Ovary (tissue), 9 donors: Measurements from ENCODE around the gene DCAF10. TPM values are rescaled to one million over a fixed set of nuclear protein-coding genes. Genes with fewer than 3 reads are reported as not detected.
"Not testable (repeated sequence)": the region's sequence is repeated elsewhere in the genome, so short reads cannot be mapped to it uniquely, and the experiment has no call there.

ENCODE experiments used
- DNase-seq, 5 donors: peaks; one replicate each; pipeline ENCODE4 v3.0.0-alpha.2; 2019 to 2020
- H3K27ac ChIP-seq, 2 donors: fragments of 200-600 bp; one replicate each; pipeline versions ENCODE4 v1.5.1 to v1.8.0; 2019 to 2022
- H3K27me3 ChIP-seq: fragments of 200-600 bp; one replicate; pipeline ENCODE4 v1.8.0; 2022
- H3K36me3 ChIP-seq: fragments of 200-600 bp; sonication (generic); one replicate; pipeline ENCODE4 v1.5.1; 2019
- H3K4me1 ChIP-seq: one replicate; pipeline ENCODE4 v1.8.1; 2013; ENCODE audit warnings: mild to moderate bottlenecking, moderate library complexity; ENCODE audit not compliant: insufficient read depth
- H3K4me3 ChIP-seq: fragments of 200-600 bp; sonication (generic); one replicate; pipeline ENCODE4 v1.5.1; 2017
- H3K9me3 ChIP-seq, 2 donors: fragments of 200-600 bp in 1 of 2; sonication (generic) in 1 of 2; one replicate each; pipeline versions ENCODE4 v1.5.1 to v1.8.1; 2013 to 2019; ENCODE audit warnings: mild to moderate bottlenecking in 1 of 2, moderate library complexity in 1 of 2
- EP300 ChIP-seq: sonication (generic); formaldehyde crosslinking; IDR thresholded peaks from one replicate; pipeline ENCODE4 v1.6.1; 2017; ENCODE audit warnings: antibody characterized with exemption
- POLR2A ChIP-seq: fragments of 450-650 bp; IDR thresholded peaks from one replicate; pipeline ENCODE4 v1.6.1; 2017; ENCODE audit warnings: antibody characterized with exemption, mild to moderate bottlenecking, moderate library complexity
- WGBS, 3 donors: extraction: QIAGEN DNeasy Blood & Tissue Kit in 1 of 3; methylation state at CpG; one replicate each; pipeline versions ENCODE4 v1.1.5 to v1.1.7; 2013 to 2017; 5-methylcytosine and 5-hydroxymethylcytosine counted together
- intact Hi-C, 4 donors: fragments of 100-400 bp; cut with DNase I; formaldehyde crosslinking; loops; one replicate each; pipeline versions ENCODE4 v1.11.0 to v1.15.1; 2022 to 2023
- polyA plus RNA-seq, 2 donors: library from polyadenylated mRNA; stranded (reverse); fragments of 200-250 nt in 1 of 2; fragments of 350-450 nt in 1 of 2; fragmentation: Illumina TruSeq in 1 of 2; extraction: RNeasy Lipid Tissue Mini Kit (QIAGEN cat#74804) in 1 of 2; gene quantifications; one replicate each; pipeline ENCODE4 v1.2.3, GENCODE V29; 2013 to 2014
- total RNA-seq, 7 donors: library from RNA; depleted of rRNA in 2 of 7; stranded (reverse); fragments of >200 nt in 2 of 7; fragmentation: NEBNext Ultra II Directional in 3 of 7; extraction: Animal tissue kit (Norgen Biotek cat#: 25700) in 3 of 7; gene quantifications; one replicate each; pipeline versions ENCODE4 v1.1.0 to v1.2.4, GENCODE V29; 2016 to 2023
- TF ChIP-seq, protein P1 (sequence below), 3 donors: fragments of 450-650 bp in 2 of 3; fragments of 200-600 bp in 1 of 3; IDR thresholded peaks; one replicate each; pipeline versions ENCODE4 v1.5.1 to v1.8.0; 2016 to 2022; ENCODE audit warnings: antibody characterized with exemption in 3 of 3, mild to moderate bottlenecking in 1 of 3
- donor health status: DM: no; HTN: no; CAD: no; lungs with moderate emphysema.
- donor health status: DM: no; HTN: no; CAD: no.
- donor health status: Bipolar disorder and iron deficiency.
- donor health status: DM: yes; HTN: yes; CAD: no.
- donor health status: DM: no; HTN: no; CAD: no.
- donor health status: DM: yes; HTN: yes; CAD: no.

Gene DCAF10
- total and polyA plus RNA-seq, 9 donors: 9.0 to 39.8 (median 25.9) TPM

DNA sequence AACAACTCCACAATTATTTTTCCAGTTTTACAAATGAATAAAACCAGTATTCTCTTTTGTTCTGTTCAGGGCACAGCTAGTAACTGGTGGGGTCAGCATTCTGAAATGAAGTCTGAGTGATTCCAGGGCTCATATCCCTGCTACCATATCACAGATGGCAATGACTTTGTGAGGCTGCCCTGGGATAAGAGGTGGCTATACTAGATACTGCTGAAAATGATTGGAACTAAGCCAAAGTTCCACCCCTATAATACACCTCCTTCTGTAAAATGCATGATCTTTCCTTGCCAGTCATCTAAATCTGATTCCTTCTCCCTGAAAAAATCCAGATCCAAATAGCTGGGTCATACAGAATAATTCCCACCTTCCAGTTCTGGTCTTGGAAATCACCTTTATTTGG lies 88.9 kb downstream of the DCAF10 start:
- DNase-seq: no peak
- Histone ChIP-seq H3K4me1 (peaks cover 2% of the 10 kb centered on the region), H3K4me3 (no peak overlapping the region), H3K27ac (no peak overlapping the region), H3K9me3 (no peaks in the 10 kb centered on the region), H3K27me3 (no peaks in the 10 kb centered on the region), H3K36me3 (no peaks in the 10 kb centered on the region)
- intact Hi-C loops: no loop called here
- no peak for TF ChIP-seq POLR2A
- TF ChIP-seq, protein P1, sequence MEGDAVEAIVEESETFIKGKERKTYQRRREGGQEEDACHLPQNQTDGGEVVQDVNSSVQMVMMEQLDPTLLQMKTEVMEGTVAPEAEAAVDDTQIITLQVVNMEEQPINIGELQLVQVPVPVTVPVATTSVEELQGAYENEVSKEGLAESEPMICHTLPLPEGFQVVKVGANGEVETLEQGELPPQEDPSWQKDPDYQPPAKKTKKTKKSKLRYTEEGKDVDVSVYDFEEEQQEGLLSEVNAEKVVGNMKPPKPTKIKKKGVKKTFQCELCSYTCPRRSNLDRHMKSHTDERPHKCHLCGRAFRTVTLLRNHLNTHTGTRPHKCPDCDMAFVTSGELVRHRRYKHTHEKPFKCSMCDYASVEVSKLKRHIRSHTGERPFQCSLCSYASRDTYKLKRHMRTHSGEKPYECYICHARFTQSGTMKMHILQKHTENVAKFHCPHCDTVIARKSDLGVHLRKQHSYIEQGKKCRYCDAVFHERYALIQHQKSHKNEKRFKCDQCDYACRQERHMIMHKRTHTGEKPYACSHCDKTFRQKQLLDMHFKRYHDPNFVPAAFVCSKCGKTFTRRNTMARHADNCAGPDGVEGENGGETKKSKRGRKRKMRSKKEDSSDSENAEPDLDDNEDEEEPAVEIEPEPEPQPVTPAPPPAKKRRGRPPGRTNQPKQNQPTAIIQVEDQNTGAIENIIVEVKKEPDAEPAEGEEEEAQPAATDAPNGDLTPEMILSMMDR (IDR thresholded peaks at IDR 0.05): no peak
- TF ChIP-seq EP300: no peak

DNA sequence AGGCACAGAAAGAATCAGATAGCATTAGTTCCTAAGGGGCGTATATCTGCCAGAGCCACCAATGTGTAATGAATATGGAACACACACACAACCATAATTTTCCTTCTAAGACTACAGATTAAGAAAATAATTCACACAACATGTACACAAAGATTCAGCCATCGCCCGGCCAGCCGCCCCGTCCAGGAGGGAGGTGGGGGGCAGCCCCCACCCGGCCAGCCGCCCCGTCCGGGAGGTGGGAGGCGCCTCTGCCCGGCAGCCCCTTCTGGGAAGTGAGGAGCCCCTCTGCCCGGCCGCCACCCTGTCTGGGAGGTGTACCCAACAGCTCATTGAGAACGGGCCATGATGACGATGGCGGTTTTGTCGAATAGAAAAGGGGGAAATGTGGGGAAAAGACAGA lies 90.4 kb downstream of the DCAF10 start:
- 65 to 86% (median 81%) methylated on average over 14 to 17 of the region's 17 CpGs for WGBS, 3 donors
- intact Hi-C loops: loop anchor here in 1 of 4 donors (10.0 kb wide), 1 partner anchor 106 kb away; the partner anchor contains the start of gene EXOSC3
- H3K27me3 ChIP-seq, H3K4me3 ChIP-seq, H3K4me1 ChIP-seq, H3K36me3 ChIP-seq, DNase-seq, H3K27ac ChIP-seq, H3K9me3 ChIP-seq: not testable (repeated sequence)

DNA sequence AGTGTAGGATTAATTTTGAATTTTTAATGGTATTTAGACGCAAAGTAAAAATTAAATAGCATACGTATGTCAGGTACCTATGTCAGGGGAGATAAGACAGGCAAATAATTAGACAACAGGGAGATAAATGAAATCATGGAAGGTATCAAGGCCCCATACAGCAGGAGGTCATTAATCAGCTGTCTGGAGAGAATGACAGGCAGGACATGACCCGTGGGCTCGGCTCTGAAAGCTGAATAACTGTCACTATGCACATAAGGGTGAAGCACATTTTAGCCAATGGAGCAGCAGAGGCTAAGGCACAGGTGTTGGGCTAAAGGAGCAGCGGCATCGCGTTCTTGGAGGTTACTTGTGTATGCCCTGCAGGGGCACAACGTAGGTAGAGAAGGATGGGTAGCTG lies 91.5 kb downstream of the DCAF10 start:
- TF ChIP-seq EP300: no peak
- no peak for TF ChIP-seq POLR2A
- TF ChIP-seq, protein P1 (IDR thresholded peaks at IDR 0.05): no peak
- DNase-seq: no peak
- Histone ChIP-seq H3K9me3 (no peaks in the 10 kb centered on the region), H3K27ac (no peak overlapping the region), H3K27me3 (no peaks in the 10 kb centered on the region), H3K4me3 (no peak overlapping the region), H3K4me1 (peaks cover 2% of the 10 kb centered on the region), H3K36me3 (no peaks in the 10 kb centered on the region)
- WGBS, 3 donors: 84 to 94% (median 90%) methylated on average over 8 of the region's 8 CpGs
- intact Hi-C loops: loop anchor here in 1 of 4 donors (10.0 kb wide), 1 partner anchor 107 kb away; the partner anchor contains the start of gene EXOSC3

DNA sequence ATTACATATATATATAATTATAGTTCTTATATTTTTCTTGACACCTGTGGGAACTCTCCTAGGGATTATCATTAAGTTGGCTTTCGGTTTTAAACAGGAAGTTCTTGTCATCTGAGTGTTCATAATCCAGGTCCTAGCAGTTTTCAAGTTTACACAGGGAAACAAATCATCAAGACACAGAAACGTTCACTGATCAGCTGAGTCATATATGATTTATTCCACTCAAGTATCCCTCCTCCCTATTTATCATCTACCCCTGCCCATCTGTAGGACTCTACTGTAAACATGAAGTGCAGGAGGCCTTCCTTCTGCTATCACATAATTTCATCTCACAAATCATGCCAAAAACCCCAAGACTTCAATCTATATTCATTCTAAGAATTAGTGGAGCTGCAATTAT lies 97.1 kb downstream of the DCAF10 start:
- TF ChIP-seq EP300 (no peak), POLR2A (no peak)
- TF ChIP-seq, protein P1 (IDR thresholded peaks at IDR 0.05): no peak
- no peak for DNase-seq
- no peak overlapping the region for H3K4me3 ChIP-seq
- 52 to 63% (median 56%) methylated on average over 2 of the region's 2 CpGs for WGBS, 3 donors
- H3K9me3 ChIP-seq: no peaks in the 10 kb centered on the region
- no peaks in the 10 kb centered on the region for H3K27me3 ChIP-seq
- no peaks in the 10 kb centered on the region for H3K36me3 ChIP-seq
- intact Hi-C loops: loop anchor here in 1 of 4 donors (10.0 kb wide), 1 partner anchor 113 kb away; the partner anchor contains the start of gene EXOSC3
- peaks cover under 1% of the 10 kb centered on the region for H3K4me1 ChIP-seq
- H3K27ac ChIP-seq: no peak overlapping the region

DNA sequence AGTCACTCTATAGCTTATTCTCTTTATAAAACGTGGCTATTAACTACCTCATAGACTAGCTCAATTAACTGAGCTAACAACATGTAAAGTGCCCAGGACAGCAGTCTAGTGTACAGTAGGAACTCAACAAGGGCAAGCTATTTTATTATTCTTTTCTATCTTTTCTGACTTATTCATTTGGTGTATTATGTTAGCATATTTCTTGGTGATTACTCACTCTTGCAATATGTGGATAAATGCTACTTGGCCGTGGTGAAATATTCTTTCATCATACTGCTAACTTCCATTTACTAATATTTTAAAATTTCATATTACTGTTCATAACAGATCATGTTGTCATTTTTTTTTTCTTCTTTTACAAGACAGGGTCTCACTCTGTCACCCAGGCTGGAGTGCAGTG lies 98.4 kb downstream of the DCAF10 start:
- DNase-seq: no peak
- no peak overlapping the region for H3K27ac ChIP-seq
- peaks cover 2% of the 10 kb centered on the region for H3K4me1 ChIP-seq
- H3K27me3 ChIP-seq: no peaks in the 10 kb centered on the region
- H3K36me3 ChIP-seq: no peaks in the 10 kb centered on the region
- no peaks in the 10 kb centered on the region for H3K9me3 ChIP-seq
- intact Hi-C loops: loop anchor here in 1 of 4 donors (10.0 kb wide), 1 partner anchor 114 kb away; the partner anchor contains the start of gene EXOSC3
- H3K4me3 ChIP-seq: no peak overlapping the region
- no peak for TF ChIP-seq EP300
- TF ChIP-seq, protein P1 (IDR thresholded peaks at IDR 0.05): no peak
- no peak for TF ChIP-seq POLR2A
- 42 to 57% (median 43%) methylated on average over 2 of the region's 2 CpGs for WGBS, 3 donors
